Hematopoietic multipotent progenitor cell treated with erythropoietin and hydrocortisone succinate and interleukin-3 and kit ligand, for 6 days (in vitro differentiated cells): ENCODE measurements around the gene ETNK2.
"Not testable (repeated sequence)": the region's sequence is repeated elsewhere in the genome, so short reads cannot be mapped to it uniquely, and the experiment has no call there.

Source experiments
- DNase-seq: peaks from one replicate; pipeline ENCODE4 v3.0.0-alpha.2; 2015

ETNK2 gene

DNA sequence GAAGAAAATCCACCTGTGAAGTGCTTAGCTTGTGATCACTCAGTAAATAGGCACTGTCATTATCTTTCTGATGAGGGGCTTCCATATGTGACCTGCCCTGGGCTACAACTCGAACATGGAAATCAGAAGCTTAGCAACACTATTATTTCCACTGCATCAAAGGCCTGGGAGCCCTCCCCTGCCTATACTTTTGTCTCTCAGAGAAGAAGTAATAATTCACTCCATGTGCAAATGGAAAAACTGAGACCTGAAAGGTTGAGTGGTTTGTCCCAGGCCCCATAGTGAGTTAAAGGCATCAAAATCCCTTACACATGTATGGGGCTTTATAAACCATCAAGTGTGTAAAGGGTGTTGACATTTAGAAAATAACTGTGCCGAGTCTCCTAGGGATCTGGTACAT lies 58.1 kb downstream of the ETNK2 start:
- no peak for DNase-seq

DNA sequence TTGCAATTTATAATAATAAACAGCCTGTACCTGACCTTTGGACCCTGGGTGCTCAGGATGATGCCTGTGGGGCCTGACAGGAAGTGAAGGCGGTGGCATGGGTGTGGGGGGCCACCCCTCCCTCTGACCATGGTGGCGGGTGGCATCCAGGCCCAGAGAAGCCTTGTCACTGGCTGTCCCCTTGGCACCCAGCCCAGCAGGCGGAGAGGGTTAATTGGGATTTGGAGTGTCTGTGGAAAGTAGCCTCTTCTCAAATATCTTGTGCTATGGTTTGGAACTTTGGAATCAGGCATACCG lies 58.5 kb downstream of the ETNK2 start:
- DNase-seq = no peak

- DNase-seq = no peak
Measured at GRCh38 chr1:204092632-204093420, 59.0 kb downstream of the ETNK2 start.

DNA sequence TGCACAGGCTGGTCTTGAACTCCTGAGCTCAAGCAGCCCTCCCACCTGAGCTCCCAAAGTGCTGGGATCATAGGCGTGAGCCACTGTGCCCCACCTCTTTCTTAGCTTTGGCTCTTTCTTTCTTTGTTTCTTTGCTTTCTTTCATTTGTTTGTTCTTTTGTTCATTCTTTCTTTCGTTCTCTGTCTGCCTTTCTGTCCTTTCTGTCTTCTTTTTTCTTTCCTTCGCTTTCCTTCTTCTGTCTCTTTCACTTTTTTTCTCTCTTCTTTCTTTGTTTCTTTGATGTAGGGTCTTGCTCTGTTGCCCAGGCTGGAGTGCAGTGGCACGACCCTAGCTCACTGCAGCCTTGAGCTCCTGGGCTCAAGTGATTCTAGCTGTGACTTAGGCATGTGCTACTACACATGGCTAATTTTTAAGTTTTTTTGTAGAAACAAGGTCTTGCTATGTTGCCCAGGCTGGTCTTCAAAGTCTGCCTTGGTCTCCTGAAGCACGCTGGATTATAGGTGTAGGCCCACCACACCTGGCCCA lies 60.0 kb downstream of the ETNK2 start:
- DNase-seq = no peak

GRCh38 chr1:204091066-204091465 lies 60.8 kb downstream of the ETNK2 start:
- DNase-seq = no peak

DNA sequence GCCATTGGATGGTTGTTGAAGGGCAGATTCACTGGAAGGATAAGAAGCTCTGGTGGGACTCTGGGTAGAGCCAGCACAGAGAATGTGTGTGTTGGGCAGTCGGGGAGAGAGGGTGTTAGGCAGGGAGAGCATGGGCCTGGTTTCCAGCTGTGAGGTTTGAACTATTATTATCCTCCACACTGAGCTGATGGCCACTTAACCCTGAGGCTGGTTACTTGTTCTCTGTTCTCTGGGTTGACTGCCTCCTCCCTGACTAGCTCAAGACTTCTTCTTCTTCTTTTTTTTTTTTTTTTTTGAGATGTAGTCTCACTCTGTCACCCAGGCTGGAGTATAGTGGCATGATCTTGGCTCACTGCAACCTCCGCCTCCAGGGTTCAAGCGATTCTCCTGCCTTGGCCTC lies 61.7 kb downstream of the ETNK2 start:
- DNase-seq = not testable (repeated sequence)

GRCh38 chr1:204089044-204089751 lies 62.6 kb downstream of the ETNK2 start:
- DNase-seq = no peak

- DNase-seq = no peak
Measured at GRCh38 chr1:204088596-204088995, 63.2 kb downstream of the ETNK2 start.

DNA sequence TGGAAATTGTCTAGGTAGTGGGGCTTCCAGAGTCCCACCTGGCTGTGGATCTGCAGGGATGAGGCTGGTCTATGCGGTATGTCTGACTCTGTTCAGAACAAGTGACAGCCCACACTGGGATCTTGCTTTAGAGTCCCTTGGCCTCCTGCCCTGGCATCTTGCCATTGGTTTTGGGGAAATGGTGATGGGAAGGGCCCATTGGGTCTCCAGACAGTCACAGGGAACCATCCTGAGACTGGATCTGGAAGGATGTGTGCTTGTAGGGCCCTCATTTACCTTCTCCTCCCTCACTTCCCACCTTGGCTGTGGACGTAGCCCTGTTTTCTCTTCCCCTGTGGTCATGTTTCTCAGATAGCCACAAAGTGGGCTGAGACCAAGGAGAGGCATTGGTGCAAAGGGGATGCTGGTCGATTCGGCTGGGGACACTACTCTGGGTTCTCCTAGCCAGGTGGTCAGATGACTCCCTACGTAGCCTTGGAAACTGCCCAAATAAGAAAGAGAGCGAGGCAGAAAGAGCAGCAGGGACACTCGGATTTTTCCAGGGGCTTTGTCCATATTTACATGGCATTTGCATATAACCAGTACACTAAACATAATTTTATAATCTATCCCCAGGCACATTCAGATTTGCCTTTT lies 63.8 kb downstream of the ETNK2 start:
- no peak for DNase-seq

DNA sequence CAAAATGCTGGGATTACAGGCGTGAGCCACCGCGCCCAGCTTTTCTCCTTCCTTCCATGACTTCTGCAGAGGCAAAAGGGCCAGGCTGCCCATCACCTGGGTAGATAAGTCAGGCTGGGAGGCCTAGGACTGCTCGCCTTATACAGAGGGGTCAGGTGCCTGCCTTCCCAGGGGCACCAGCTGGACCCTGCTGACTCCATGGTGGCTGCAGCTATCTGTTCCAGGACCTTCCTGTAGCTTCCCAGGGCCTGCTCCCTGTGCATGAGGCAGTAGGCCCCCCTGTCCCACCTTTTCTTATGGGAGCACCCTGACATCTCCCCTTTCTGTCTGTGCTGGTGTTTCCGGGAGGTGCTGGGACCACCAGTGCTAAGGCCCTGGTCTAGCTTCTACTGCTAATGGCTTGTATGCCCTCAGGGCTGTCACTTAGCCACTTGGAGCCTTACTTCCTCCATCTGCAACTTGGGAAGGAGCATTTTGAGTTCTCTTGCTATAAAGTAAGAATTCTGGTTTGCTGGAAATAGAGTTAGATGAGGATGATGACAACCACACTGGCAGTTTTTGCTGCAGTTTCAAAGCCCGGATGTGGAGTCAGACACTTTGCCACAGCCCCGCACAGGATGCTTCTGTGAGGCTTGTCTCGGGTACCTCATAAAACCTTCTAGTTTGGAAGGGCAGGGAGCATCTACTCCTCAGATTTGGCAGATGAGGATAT lies 64.5 kb downstream of the ETNK2 start:
- DNase-seq = no peak

DNA sequence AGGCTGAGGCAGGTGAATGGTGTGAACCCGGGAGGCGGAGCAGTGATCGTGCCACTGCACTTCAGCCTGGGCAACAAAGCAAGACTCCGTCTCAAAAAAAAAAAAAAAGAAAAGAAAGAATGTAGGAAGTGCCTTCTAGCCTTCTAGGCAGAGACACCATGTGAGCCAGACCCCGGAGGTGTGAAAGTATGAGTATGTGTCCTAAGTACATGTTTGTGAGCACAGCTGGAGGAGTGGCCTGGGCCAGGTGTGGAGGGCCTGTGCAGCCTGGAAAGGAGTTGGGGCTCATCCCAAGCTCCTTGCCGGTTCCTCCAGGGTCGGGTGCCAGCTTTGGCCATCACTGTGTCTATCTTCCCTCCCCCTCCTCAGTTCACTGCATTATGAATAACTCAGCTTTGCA lies 66.0 kb downstream of the ETNK2 start:
- no peak for DNase-seq

DNA sequence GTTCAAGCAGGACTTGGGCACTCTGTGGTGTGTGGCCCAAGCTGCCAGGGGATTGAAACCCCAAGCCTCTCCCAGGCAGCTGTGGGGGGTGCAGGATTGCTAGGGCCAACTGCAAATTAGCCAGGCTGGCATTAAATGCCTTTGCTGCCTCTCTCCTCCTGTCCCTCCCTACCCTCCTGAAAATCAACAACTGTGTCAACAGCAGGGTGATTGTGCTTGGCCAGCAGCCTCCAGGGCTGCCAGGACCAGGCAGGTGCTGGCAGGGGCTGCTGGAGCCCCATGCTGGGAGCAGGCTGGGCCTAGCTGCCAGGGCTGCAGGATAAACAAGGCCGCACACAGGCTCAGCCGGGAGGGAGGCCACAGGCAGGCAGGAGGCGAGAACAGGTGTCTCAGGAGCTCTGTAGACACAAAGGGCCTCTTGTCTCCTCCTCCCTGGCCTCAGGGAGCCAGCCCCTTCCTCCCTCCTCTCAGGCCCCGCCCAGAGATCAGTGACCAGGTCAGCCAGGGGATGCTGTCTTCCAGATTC lies 67.5 kb downstream of the ETNK2 start:
- no peak for DNase-seq

DNA sequence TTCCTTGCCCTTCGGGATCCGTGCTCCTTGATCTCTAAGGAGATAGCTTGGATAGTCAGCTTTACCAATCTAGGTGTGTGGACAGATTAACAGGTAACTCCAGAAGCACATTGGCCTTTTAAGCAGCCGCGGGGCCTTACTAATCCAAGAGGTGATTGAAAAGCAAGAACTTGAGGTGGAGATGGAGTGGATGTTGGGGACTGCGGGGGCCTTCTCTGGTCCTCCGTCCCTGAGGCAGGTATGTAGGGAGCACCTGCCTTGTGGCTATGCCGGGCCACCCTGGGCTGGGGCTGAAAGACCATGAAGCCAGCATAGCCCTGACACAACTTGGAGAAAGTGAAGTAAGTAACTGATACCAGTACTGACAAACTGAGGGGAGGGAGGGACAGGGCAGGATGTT lies 68.4 kb downstream of the ETNK2 start:
- no peak for DNase-seq

DNA sequence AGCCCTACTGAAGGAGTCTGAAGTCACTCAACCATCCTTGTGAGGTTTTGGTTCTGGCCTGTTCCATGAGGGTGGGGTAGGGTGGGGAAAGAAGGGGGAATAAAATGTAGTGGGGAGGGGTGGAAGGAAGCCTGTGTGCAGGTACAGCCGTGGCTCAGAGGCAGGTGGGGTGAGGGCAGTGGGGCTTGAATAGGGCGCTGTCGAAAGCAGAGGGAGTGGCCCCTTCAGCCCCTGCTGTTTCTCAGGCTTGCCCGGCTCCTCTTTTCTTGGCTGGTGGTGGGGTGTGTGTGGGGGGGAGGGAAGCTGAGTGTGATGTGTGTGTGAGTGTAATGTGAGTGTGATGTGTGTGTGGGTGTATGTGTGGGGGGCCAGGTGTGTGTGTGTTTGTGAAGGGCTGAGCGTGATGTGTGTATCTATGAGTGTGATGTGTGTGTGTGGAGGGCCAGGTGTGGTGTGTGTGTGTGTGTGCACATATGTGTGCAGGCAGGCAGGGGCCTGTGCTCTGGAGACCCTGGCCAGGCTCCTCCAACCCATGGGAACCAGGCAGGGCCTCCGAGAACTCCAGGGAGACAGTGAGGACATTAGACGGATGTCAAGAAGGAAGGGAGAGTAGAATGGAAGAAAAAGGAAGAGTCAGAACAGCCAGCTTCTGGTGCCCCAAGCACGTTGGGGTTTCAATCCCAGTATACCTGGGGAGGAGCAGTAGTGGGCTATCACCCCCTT lies 69.9 kb downstream of the ETNK2 start:
- no peak for DNase-seq

- DNase-seq = no peak
Measured at GRCh38 chr1:204081164-204081790, 70.6 kb downstream of the ETNK2 start.
